NCI-H82 (cell line): ENCODE measurements around the gene TBC1D7.

ENCODE experiments used
- DNase-seq: peaks from one replicate; lab custom pipeline; 2025; lab: John Stamatoyannopoulos, UW

The TBC1D7 gene

DNA sequence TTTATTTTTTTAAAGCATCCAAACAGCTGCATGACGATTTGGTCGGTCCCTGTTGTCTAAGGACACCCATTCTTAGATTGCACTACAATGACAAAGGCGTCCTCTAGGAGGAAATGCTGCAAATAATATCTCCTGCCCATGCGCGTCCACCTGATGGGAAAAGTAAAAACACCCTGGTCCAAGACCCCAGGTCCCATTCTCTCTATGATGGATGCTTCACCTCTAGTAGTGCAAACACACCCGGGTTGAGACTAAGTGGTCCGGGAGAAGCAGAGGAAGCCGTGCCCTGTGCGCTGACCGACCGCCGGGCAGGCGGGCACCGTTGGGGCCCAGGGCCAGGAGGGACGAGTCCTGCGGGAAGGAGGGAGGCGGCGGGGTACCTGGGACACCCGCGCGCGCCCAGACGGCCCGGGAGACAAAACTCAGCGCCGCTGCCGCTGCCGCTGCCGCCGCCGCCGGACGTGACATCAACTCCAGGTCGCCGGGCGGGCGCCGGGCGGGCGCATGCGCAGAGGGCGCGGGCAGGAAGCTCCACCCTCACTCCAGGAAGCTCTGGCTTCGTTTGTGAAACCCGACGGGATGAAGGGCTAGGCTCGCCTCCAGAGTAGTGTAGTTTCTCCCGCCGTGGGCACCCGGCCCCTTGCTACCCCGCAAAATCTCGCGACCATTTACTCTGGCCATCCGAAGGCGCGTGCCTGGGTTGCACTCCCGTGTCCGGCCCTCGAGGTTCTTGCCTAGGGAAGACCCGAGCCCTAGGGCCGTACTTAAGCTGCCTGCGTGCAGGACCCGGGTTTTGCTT, at the start of gene TBC1D7:
TSS of gene TBC1D7 (minus strand) at position 462 of the 799 bp plus-strand sequence. CDS start 1,639 bp downstream, outside the sequence.
- DNase-seq = peak; percentile 93

DNA sequence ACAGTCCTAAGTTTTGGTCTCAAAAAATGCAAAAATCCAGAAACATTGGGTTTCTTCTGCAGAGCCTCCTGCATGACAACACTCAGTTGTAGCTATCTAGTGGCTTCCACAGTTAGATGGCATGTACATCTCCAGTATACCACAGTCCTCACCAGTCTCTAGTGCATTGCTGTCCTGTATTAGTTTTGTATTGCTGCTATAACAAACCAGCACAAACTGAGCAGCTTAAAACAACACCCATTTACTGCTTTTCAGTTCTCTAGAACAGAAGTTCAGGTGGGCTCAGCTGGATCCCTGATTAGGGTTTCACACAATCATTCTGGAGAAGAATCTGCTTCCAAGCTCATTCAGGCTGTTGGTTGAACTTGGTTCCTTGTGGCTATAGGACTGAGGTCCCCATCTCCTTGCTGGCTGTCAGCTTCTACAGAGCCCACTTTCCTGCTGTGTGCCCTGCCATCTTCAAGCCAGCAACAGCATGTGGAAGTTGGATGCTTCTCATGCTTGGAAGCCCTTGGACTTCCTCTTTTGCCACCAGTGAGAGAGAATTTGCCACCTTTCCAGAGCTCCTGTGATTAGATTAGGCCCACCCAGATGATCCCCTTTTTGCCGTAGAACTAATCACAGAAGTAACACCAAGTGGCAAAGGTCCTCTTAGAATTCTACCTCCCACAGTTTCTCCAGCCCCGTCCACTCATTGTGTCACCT, 48.9 kb upstream of the TBC1D7 start:
- no peak for DNase-seq

GRCh38 chr6:13375360-13375878, 47.1 kb upstream of the TBC1D7 start:
- no peak for DNase-seq

GRCh38 chr6:13373919-13374318, 45.6 kb upstream of the TBC1D7 start:
- DNase-seq = no peak

GRCh38 chr6:13373488-13373886, 45.1 kb upstream of the TBC1D7 start:
- DNase-seq = no peak

- DNase-seq = no peak
These were observed 44.6 kb upstream of the TBC1D7 start for GRCh38 chr6:13372688-13373487.

GRCh38 chr6:13372076-13372475, 43.7 kb upstream of the TBC1D7 start:
- no peak for DNase-seq

DNA sequence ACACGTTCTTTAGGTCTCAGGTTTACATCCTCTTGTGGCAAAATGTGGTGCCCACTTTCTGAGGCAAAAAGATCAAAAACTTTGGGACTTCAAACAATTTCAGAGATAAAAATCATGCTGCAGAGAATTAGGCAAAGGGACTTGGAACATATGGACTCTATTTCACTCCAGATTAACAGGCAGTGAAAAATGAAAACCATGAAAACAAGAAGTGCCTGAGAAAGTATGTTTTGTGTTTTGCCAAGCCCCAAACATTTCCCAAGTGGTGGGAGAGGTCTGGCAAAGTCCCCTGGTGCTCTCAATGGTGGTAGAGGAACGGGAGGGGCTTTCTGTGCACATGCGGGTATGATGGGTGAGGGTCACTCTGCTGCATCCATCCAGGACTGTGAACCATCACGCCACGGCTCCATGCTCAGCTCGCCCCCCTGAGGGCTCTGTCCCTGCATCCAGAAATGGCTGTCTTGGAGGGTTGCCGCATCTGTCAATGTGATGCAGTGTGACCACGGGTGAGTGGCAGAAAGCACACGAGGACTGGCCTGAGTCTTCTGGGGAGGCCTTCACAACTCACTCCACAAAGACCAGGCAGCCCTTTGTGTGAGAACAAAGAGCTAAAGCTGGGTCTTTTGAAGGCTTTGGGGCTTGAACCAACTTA, 43.2 kb upstream of the TBC1D7 start:
- no peak for DNase-seq

- no peak for DNase-seq
These were observed 42.3 kb upstream of the TBC1D7 start for GRCh38 chr6:13370623-13371022.

DNA sequence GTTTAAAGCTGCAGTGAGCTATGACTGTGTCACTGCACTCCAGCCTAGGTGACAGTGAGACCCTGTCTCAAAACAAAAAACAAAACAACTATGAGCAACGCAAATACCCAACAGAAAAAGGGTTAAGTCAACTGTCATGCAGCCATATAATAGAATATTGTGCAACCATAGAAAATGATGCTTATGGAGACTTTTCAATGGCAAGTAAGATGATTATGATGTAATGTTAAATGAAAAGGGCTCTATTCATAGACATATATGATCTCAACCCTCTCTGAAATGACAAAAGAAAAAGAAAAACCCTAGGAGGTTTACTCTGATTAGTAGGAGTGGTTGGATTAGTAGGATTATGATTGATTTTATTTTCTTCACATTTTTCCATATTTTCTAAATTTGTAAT, 41.3 kb upstream of the TBC1D7 start:
- DNase-seq = no peak

GRCh38 chr6:13368731-13369115, 40.4 kb upstream of the TBC1D7 start:
- no peak for DNase-seq

DNA sequence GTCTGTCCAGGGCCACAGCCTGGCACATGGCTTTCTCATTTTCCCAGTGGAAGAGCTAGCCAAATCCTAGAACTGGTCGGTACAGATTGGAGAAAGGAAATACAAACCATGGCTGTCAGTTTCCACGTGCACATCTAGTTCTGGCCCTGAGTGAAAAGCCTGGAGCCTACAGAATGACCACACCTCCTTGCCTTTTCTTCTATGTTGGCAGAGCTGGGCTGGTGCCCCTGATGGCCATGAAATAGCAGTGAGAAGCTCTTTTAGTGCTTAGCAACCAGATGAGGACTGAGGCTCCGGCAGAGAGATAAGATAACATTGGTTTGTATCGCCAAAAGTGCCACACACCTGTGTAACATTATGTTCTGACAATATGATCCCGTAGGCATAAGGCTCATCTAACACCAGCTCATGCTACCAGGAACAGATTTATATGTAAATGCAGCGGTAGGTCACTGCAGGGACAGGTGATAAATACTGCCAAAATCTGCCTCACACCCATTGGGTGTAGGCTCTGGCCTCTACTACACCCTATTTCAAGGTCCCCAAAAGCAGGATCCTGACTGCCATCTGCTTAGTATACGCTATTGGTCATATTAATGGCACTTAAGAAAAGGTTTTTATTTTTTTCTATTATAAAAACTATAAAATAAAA, 39.9 kb upstream of the TBC1D7 start:
- DNase-seq = no peak

DNA sequence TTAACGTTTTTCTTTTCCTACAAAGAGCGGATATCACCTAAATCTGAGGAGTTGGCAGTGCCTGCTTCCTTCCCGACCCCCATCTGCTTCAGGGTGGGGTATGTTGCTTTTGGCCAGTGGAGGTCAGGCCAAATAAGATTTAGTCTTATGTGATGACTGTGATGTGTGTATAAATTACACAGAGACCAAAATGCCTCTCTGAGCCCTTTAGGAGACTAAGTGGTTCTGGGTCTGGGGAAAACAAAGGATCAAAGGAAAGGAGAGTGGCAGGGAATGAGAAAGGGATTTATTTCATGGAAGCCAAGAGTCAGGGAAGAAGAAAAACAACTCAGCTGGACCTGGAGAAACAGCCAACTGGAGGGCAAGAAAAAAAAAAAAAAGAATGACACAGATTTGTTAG, 39.1 kb upstream of the TBC1D7 start:
- DNase-seq = peak; percentile 67

GRCh38 chr6:13365320-13365719, 37.0 kb upstream of the TBC1D7 start:
- DNase-seq = no peak

- no peak for DNase-seq
These were observed 36.5 kb upstream of the TBC1D7 start for GRCh38 chr6:13364842-13365241.

GRCh38 chr6:13362412-13362811, 34.1 kb upstream of the TBC1D7 start:
- DNase-seq = no peak

GRCh38 chr6:13360671-13361540, 32.6 kb upstream of the TBC1D7 start:
- DNase-seq = no peak

- no peak for DNase-seq
These were observed 30.9 kb upstream of the TBC1D7 start for GRCh38 chr6:13359287-13359686.

DNA sequence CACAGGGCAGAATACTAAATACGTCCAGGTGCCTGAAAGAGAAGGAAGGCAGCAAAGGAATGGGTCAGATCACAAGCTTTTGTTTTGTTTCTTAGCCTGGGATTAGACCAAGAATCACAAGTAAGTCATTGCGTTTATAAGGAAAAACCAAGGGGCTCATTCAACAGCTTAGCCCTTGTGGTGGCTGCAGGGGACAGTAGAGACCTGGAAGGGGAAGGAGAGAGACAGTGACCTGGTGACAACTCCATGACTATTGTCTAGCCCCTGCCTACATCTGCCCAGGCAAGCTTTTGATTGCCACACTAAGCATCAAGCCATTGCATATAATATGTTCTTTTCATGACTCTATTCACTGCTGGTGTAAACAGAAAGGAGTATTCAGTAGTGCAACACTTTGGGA, 30.2 kb upstream of the TBC1D7 start:
- DNase-seq = no peak

GRCh38 chr6:13357551-13358075, 29.3 kb upstream of the TBC1D7 start:
- DNase-seq = no peak
